CD4-positive, alpha-beta T cell treated with Interleukin-6 at 100 ng/mL for 8 hours (primary cell): ENCODE data around the gene FAM210A.

Source experiments
- DNase-seq: peaks from one replicate; pipeline ENCODE4 v3.0.0-alpha.2; 2020; ENCODE audit warnings: mixed read lengths, low spot score

FAM210A gene

GRCh38 chr18:13621886-13622619 is 104.3 kb downstream of the FAM210A start:
- DNase-seq, result no peak

- no peak for DNase-seq
Observed at GRCh38 chr18:13621446-13621849, 104.9 kb downstream of the FAM210A start.

GRCh38 chr18:13620818-13621445 is 105.4 kb downstream of the FAM210A start:
- no peak for DNase-seq

GRCh38 chr18:13620206-13620672 is 106.1 kb downstream of the FAM210A start:
- DNase-seq, result no peak

GRCh38 chr18:13619505-13620205 is 106.7 kb downstream of the FAM210A start:
- no peak for DNase-seq

GRCh38 chr18:13618760-13619438 is 107.5 kb downstream of the FAM210A start:
- no peak for DNase-seq

DNA sequence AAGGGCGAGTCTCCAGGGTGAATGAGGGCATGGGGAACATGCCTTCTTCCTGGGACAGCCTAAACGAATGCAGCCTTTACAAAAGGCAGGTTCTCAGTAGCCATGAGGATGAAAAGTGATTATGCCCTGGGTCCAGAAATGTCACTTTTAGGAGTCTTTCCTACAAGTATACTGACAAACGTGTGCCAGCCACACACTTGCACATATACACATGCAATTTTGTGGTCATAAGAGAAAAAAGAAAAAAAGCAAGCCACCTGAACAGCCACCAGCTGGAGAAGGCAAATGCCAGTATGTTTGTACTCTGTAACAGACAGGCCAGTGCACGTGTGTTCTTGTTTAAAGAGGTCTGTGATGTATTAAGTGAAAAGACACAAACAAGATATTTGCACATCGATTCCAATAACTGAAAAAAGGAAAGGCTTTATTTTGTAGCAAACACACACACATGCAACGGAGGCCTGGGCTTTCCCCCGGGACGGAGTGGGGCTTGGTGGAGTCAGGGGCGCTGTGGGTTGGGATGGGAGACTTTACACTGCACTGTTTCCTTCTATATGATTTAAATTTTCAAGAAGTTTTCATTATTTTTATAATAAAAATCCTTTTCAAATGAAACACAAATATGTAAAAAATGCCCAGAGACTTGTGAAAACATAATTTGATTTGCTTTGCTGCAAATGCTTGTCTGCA is 108.4 kb downstream of the FAM210A start:
- DNase-seq, result no peak

GRCh38 chr18:13616525-13617035 is 109.8 kb downstream of the FAM210A start:
- no peak for DNase-seq

- DNase-seq, result no peak
Observed at GRCh38 chr18:13616041-13616440, 110.3 kb downstream of the FAM210A start.

- DNase-seq, result no peak
Observed at GRCh38 chr18:13615432-13615861, 110.9 kb downstream of the FAM210A start.

DNA sequence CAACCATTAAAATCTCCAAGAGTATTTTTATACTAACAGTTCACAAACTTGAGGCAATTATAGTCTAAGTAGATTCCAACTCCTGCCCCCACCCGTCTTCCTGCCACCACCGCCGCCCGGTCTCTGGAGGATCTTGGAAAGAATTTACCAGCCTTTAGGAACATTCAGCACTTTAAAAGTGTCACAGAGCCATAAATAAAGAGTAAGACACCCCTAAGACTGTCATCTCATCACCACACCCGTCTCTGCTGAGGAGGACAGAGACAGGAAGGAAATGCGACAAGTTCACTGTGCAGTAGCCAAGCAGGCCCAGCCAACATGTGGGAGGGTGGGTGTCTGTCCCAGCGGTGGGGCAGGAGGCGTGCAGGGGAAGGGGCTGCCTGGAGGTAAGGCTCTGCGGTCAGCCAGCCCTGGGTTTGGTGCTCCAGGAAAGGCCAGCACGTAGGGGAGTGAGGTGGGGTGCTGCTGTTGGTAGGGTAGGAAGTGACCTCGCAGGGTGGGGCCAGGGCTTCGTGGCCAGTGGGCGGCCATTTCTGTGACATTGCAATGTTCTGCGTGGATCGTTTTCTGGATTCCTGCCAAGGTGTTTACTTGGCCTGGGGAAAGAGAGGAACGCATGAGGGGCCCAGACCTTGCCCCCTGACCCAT is 111.6 kb downstream of the FAM210A start:
- peak; percentile 27 for DNase-seq

DNA sequence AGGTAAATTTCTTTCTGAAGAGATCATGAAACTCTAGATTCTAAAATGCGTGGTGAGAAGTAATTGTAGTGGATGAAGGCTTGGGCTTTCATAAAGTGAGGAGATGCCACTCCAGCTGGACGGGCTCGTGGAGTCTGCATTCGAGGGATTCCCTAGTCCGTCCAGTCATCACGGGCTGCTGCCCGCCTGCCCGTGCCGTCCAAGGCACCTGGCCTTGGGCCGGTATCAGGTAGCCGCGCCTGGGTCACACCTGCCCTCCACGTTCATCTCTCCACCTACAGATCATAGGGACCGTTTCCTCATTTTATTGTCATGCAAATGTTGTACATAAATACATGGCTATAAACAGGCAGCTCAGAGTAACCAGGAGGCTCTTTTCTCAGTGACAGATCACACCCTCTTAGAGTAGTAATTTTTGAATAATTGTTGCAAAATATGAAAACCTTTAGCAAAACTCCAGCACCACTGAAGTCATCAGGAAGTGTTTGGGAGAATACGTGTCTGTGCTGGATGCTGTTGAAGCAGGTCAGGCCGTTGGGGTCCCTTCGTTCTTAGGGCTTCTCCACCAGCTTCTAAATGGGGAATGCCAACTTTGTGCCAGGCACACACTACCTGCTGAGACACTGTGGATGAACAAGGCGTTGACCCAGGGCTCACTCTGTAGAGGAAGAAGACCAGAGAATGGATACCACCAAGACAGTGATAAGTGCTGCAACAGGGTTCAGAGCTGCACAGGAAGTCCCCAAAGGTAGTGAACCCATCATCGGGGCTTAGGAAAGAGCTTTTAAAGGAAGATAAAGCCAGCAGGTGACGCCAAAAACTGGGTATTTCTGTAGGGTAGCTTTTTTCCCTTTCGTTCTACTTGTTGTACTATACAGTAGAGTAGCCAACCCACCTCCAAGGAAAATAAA is 112.5 kb downstream of the FAM210A start:
- DNase-seq, result no peak
